NCI-H226 (cell line): ENCODE data around the gene ULBP2.
"Not testable (repeated sequence)": the region's sequence is repeated elsewhere in the genome, so short reads cannot be mapped to it uniquely, and the experiment has no call there.

Experiments
- DNase-seq: peaks from one replicate; pipeline ENCODE4 v3.0.0-alpha.2; 2015

The ULBP2 gene

DNA sequence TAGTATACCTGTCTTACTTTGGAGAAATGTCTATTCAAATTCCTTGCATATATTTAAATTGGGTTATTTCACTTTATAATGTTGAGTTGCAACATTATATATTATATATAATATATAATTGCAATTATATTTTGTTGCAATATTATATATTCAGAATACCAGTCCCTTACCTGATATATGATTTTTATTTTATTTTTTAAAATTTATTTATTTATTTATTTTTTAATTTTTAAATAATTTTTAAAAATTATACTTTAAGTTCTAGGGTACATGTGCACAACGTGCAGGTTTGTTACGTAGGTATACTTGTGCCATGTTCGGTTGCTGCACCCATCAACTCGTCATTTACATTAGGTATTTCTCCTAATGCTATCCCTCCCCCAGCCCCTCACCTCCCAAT is 14.8 kb upstream of the ULBP2 start:
- DNase-seq = not testable (repeated sequence)

DNA sequence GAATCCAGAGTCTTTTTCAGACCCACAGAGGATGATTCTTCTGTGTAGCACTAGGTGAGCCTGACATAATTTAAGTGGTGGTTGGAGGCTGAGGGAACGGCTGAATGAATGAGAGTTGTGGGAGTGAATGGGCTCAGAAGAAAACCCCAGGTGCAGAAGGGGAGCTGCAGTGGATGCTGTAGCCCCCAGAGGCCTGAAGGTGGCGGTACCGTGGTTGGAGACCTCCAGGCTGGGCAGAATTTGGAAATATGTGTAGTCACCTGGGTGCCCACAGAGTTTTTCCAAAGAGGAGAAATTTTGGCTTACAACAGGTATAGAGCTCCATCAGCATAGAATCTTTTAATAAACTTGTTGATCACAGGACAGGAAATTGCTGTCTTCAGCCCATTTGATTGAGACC is 12.4 kb upstream of the ULBP2 start:
- DNase-seq = no peak

DNA sequence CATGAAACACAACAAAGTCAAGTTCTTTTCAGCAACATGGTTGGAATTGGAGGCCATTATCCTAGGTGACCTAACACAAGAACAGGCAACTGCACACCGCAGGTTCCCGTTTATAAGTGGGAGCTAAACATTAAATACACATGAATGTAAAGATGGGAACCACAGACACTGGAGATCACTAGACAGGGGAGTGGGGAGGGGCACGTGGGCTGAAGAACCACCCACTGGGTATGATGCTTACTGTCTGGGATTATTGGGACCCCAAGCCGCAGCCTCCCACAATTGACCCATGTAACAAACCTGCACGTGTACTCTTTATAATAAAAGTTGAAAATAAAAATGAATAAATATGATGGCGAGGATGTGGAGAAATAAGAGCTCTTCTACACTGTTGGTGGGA is 10.3 kb upstream of the ULBP2 start:
- DNase-seq = no peak

DNA sequence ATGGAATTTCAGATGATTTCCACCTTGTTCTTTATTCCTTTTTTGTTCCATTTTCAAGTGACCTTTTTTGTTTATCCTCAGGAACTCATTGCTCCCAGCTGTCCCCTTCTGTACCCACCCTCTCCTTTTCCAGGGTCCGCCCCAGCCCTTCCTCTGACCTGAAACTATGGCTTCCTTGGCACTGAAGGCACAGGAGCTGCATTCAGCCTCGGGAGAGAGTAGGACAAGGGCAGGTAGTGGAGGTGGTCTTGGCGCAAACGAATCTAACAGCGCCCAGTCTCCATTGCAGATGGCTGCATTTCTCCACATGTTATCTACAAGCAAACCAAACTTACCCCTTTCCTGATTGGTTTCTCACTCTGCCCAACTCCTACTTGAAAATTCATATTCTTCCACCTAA is 8.8 kb upstream of the ULBP2 start:
- DNase-seq = no peak

DNA sequence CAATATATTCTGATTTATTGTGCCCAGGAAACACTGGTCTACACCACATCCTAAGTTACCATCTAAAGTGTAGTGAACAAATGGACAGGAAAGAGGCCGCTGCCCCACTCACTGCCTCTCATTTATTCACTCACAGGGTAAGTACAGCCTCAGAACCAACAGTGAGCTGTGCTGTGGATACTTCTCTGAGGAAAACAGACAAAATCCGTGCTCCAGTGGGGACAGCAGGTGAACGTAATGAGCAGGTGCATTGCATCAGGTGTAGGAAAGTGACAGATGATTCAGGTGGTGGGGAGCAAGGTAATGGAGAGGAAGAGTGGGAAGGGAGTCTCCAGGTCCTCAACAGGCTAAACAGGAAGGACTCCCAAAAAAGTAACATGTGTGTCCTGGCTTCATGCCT is 8.4 kb upstream of the ULBP2 start:
- DNase-seq = no peak

DNA sequence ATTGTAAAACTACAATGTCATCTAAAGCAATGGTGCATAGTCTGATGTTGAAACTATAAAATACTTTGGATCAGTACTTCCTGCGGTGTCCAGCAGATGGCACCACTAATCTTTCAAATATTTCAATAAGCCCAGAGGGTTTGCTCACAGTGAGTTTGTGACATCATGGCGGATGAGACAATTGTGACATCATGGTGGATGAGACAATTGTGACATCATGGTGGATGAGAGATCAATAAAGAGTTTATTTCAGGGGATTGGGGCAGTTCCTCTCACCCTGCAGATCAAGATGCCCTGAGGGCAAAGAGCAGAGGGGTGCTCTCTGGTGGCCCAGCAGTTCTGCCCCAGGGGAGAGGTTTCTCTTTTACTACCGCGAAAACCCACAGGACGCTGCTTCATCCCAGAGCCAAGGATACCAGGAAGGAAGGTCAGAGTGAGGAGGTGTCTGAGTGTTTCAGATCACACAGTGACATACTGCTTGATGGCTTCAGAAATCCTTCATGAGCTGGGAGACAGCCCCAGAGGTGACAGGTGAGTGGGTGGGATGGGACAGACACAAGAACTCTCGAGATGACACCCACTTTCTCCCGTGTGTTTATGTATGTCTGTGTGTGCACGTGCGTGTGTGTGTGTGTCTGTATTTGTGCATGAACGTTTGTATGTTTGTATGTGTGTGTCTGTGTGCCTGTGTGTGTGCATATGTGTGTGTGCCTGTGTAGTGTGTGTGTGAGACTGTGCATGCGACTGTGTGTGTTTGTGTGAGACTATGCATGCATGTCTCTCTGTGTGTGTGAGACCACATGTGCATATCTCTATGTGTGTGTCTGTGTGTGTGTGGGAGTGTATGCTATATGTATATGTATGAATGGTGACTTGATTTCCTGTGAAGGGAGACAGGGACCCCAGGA is 7.3 kb upstream of the ULBP2 start:
- DNase-seq = peak; percentile 25

DNA sequence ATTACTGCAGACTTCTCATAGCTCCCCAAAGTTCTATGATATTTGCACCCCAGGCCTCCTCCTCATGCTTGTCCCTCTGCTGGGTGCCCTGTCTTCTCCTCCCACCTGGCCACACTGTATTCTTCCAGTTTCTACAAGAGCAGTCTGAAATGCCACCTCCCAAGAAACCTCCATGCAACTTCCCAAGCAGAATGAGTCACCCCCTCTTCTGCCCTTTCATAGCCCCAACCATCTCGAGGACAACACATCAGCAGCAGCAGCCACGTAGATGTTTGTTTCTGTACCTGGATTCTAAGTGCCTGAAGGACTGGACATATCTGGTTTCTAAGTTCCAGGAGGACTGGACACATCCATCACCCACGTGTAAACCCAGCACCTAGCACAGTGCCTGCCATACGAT is 6.6 kb upstream of the ULBP2 start:
- no peak for DNase-seq

DNA sequence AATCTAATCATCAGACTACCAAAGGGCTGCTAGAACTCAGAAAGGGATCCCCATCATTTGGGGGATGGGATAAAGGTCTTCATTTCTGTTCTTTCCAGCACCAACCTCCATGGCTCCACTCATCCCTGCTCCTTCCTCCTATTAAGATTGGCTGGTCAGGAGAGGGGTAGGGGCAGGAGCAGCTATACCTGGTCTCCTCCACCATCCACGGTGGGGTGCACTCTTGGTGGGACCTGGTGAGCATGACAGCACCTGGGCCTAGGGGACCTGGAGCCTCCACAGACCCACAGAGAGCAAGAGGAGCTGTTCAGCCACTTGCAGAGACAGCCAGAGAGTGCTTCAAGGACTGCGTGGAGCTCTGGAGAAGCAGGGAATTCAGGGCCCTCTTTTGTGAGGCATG is 6.1 kb upstream of the ULBP2 start:
- DNase-seq = no peak

DNA sequence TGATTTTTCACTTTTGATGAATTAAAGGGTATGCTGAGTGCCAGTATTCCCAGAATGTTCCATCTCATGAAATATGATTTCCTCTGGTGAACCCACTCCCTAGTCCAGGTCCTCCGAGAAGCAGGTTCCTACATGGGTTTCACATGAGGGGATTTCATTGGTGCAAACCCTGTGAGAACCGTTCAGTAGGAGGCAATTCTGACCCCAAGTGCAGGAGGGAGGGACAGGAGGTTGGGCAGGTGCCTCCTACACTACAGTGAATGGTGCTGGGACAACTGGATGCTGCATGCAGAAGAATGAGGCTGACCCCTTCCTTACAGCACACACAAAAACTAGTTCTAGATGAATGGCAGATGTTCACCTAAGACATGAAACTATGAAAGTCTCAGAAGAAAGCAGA is 5.1 kb upstream of the ULBP2 start:
- no peak for DNase-seq

DNA sequence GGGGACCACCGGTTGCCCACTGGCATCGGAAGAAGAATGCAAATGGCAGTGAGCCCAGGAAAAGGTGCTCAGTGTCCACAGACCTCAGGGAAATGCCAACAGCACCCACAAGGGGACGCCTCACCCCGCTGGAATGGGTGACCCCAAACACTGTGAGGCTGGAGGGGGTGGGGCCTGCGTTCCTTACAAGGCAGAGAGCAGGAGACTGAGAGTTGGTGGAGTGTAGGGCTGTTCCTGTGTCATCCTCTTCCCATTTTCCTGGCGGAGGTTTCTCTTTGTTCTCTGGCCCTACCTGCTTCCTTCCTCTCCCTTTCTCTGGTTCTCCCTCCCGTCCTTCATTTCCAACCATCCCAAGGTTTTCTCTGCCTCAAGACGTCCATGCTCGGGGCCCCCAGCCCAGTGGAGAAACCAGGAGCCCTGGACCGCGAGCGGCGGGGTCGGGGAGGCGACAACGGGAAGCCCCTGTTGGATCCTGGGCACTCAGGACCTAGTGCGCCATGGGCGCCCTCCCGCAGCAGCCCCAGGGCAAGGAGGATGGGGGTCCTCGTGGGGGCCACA is 3.7 kb upstream of the ULBP2 start:
- DNase-seq = not testable (repeated sequence)

DNA sequence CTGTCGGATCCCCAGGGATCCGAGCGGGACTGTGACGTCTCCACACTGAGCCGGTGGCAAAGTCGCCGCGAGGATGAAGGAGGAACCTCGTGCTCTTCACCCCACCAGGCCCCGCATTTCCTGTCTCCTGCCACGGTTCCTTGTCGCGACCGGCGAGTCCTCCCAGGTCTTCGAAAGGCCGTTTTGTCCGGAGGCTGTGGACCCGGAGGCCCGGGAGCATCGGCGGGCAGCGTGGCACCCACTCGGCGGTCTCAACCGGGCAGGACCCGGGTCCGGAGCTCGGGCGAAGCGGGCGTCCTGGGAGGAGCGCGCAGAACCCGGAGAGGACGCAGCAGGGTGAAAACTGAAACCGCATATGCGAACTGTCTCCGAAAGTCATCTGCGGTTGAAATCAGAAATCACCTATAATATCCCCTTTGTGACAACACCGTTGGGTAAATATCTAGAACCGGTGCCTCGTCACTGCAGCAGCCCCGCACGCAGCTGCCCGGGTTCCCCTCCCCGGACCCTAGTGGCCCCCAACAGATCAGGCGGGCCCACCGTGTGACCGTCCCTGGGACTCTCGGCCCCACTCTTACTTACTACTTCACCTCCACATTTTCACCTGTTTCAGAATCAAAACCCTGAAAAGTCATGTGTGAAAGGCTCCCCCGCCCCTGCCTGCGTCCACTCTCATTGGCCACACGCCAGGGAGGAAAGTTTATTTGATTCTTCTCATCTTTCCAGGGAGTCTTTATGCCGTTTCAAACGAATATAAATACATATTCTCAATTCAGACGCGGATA is 3.1 kb upstream of the ULBP2 start:
- no peak for DNase-seq

DNA sequence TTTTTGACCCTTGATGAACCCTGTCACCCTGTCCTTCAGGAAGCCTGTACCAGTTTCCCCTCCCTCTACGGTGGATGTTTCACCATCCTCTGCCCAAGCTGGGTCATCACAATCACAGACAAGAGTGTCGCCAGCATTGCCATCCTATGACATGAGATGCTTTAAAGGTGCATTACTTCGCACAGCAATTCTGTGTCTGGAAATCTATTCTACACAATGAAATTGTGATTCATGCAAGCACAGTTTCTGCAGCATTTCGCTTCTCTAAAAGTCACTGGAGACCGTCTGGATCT is 2.5 kb upstream of the ULBP2 start:
- no peak for DNase-seq

DNA sequence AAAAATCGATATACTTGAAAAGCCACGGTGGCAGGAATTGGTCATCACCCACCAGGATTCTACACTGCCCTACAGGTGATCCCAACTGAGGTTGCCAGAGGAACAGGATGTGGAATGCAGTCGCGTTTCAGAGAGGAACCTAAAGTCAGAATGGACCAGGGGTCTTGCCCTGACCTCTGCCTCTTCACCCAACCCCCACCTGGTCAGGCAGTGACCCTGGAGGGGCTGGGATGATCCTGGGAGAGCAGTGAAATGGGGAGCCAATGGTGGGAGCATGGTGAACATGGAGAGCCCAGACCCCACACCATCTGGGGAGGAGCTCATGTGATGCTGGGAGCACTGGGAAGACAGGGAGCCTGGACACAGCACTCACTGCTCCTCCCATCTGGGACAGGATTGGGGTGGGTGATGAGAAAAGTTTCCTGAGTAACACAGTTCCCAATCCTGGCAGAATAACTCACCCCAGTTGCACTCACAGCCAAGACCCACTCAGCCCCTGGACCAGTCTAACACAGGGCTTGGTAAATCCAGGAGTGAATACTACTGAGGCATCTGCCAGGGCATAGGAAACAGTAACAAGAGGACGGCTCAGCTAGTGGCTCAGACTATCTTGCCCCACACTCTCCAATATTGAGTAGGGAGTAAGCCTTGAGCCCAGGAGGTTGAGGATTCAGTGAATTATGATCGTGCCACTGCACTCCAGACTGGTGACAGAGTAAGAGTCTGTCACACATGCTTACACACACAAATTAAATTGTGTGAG is 1.7 kb upstream of the ULBP2 start:
- no peak for DNase-seq

DNA sequence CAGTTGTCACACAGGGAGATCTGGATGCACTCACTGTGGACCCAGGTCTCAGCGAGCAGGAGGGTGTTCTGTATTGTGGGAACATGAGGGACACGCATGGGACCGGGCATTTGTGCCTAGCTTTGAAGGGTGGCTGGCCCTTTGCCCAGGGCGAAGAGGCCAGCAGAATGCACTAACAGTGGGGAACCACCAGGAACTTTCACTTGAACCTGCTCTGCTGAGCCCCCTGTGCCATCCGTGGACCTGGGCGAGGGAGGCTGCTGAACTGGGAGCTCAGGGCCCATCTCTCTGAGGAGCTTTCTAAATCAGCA is 1.2 kb upstream of the ULBP2 start:
- DNase-seq = no peak

DNA sequence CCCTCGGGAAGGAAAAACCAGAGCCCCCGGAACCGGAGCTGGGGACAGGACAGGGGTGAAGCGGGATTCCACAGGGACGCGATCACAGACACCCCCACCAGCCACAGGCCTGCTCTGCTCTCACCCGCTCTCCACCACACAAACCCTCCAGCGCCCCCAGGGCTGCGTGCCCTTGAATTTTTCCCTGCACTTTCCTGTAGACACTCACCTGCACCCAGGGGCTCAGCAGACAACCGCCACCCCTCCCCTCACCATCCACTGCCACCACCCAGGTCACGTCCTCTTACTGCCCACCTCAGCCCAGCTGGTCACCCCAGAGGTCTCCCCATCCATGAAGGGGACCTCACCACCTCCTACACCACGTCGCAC is 631 bp downstream of the ULBP2 start:
- no peak for DNase-seq

DNA sequence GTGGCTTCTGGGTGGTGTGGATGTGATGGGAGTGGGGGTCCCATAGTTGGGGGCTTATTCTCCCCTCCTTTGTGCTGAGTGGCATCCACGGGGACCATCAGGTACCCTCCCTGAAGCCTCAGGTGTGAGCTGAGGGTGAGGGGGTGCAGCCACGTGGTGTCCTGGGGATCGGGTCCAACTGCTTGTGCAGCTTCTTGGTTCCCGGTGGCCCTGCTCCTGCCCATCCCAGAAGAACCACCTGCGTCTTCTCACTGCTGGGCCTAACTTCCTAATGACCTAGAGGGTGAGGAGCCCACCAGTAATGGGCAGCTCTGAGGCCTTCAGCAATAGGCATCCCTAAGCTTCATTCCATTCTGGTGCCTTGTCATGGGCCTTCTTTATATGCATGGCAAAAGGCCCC is 1.5 kb downstream of the ULBP2 start:
- not testable (repeated sequence) for DNase-seq

DNA sequence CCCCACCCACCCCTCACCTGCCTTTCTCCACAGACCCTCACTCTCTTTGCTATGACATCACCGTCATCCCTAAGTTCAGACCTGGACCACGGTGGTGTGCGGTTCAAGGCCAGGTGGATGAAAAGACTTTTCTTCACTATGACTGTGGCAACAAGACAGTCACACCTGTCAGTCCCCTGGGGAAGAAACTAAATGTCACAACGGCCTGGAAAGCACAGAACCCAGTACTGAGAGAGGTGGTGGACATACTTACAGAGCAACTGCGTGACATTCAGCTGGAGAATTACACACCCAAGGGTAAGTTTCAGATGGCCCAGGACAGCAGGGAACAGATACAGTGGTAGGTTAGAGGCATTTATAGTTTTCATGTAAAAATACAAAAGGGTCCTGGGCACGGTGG is 3.5 kb downstream of the ULBP2 start:
- DNase-seq = not testable (repeated sequence)

DNA sequence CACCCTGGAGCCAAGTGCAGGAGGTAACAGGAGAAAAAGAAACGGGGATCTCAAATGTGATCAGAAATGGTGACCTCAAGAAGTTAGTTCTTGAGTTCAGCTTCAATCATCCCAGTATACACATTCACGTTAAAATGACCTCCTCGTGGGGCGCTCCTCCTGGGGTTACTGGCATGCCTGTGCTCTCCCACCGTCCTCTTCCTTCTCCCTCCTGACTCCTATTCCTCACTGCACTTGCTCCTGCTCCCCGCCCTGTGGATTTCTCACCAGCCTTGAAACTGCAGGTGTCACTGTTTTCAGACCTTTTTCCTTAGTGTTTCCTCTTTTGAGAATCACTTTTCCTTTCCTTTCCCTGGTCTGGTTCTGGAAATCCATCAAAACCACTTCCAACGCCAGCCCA is 4.8 kb downstream of the ULBP2 start:
- not testable (repeated sequence) for DNase-seq

DNA sequence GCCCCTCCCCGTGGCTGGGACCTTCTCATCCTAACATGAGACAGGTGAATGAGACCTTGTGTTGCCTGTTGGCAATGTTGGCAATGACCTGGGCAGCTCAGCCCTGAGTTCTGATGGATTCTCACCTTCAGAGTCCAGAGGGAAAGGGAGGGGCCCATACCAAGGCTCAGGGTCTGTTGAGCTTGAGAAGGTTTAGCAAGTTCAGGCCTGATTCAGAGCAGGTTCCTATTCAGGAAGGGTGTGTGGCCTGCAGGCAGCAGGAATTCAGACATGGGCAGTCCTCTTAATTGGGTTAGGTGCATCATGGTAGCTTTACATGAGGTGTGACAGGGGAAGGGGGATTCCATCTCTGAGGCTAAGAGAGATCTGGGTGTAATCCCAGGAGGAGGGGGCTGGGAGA is 5.7 kb downstream of the ULBP2 start:
- DNase-seq = not testable (repeated sequence)

DNA sequence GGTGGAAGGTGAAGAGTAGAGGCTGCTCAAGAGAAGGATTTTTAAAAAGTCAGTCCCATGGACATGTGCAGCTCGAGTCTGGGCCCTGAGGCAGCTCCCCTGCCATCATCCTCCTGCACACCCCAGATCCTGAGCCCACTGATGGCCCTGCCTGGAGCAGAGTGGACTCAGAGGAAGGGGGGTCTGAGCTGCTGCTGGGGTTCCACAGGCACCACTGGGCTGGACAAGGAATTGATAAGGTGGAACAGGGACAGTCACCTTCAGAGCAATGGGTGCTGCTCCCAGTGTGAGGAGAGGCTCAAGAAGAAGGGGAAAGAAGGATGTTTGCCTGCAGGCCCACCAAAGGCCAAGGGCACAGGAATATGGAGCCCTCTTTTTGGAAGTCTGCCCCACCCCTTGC is 6.2 kb downstream of the ULBP2 start:
- no peak for DNase-seq

DNA sequence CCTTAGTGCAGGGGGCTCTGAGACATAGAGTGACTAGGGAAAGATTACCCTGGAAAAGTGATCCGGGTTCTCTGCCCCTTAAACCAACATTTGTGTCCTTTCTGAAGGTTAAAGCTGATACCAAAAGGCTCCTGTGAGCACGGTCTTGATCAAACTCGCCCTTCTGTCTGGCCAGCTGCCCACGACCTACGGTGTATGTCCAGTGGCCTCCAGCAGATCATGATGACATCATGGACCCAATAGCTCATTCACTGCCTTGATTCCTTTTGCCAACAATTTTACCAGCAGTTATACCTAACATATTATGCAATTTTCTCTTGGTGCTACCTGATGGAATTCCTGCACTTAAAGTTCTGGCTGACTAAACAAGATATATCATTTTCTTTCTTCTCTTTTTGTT is 6.8 kb downstream of the ULBP2 start:
- DNase-seq = no peak

DNA sequence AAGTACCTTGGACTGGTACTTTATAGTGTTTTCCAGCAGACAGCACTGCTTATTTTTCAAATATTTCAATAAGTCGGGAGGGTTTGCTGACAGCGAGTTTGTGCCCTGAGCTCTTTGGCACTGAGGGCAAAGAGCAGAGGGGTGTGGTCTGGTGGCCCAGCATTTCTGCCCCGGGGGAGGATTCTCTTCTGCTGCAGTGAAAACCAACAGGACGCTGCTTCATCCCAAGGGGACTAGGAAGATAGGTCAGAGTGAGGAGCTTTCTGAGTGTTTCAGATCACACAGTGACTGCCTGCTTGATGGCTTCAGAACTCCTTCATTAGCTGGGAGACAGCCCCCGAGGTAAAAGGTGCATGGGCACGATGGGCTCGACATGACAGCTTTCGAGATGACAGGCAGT is 8.6 kb downstream of the ULBP2 start:
- no peak for DNase-seq

DNA sequence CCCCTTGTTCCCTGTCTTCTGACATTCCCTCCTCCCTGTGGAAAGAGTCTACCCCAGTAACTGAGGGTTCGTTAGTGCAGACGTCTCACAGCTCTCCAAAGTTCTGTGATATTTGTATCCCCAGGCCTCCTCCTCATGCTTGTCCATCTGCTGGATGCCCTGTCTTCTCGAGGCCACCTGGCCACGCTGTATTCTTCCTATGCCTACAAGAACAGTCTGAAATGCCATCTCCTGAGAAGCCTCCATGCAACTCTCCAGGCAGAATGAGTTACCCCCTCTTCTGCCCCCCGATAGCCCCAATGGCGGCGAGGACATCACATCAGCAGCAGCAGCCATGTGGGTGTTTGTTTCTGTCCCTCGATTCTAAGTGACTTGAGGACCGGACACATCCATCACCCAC is 9.3 kb downstream of the ULBP2 start:
- no peak for DNase-seq

DNA sequence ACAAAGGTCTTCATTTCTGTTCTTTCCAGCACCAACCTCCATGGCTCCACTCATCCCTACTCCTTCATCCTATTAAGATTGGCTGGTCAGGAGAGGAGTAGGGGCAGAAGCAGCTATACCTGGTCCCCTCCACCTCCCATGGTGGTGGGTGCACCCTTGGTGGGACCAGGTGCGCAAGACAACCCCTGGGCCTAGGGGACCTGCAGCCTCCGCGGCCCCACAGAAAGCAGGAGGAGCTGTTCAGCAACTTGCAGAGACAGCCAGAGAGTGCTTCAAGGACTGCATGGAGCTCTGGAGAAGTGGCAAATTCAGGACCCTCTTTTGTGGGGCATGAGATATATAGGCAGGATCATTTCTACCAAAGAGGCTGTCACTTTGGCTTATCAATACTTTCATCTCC is 9.8 kb downstream of the ULBP2 start:
- no peak for DNase-seq
